CD4-positive, alpha-beta T cell (primary cell): ENCODE results near the gene ORAI2. TPM values are rescaled to one million over a fixed set of nuclear protein-coding genes. Genes with fewer than 3 reads are reported as not detected.

Source experiments
- ATAC-seq: fragments of 200-7000 bp; cut with Tn5 transposase; one replicate; pipeline ENCODE4 v1.10.0; 2022; ENCODE audit warnings: mild to moderate bottlenecking; ENCODE audit not compliant: poor library complexity
- CTCF ChIA-PET: fragments of 350-600 bp; sonication (Branson Sonifier 250); formaldehyde crosslinking; loops from one replicate; lab custom pipeline; 2021; ENCODE audit warnings: antibody characterized with exemption, inconsistent platforms; lab: Charles Lee
- POLR2A ChIA-PET: fragments of 350-600 bp; sonication (Branson Sonifier 250); formaldehyde crosslinking; loops from one replicate; lab custom pipeline; 2021; ENCODE audit warnings: antibody characterized with exemption, inconsistent platforms; lab: Charles Lee
- DNase-seq, 14 experiments: peaks; one replicate each; pipeline ENCODE4 v3.0.0-alpha.2; 2013 to 2020; ENCODE audit warnings: mixed read lengths in 2 of 14
- H3K27ac ChIP-seq, 2 donors: one replicate each; pipeline versions ENCODE4 v1.5.1 to v1.7.0; 2013; ENCODE audit warnings: low read length in 2 of 2, low read depth in 1 of 2, mild to moderate bottlenecking in 1 of 2
- H3K27me3 ChIP-seq, 2 experiments: 1 replicate in 1 of 2; 2 replicates in 1 of 2; pipeline versions ENCODE4 v1.6.1 to v1.7.0; 2013; ENCODE audit warnings: low read length in 2 of 2, control low read depth in 1 of 2, mild to moderate bottlenecking in 1 of 2, moderate library complexity in 1 of 2; ENCODE audit not compliant: insufficient read depth in 2 of 2, control insufficient read depth in 1 of 2
- H3K36me3 ChIP-seq: one replicate; pipeline ENCODE4 v1.6.1; 2013; ENCODE audit warnings: low read length, control low read depth; ENCODE audit not compliant: insufficient read depth
- H3K4me1 ChIP-seq: one replicate; pipeline ENCODE4 v1.6.1; 2013; ENCODE audit warnings: low read length, control low read depth; ENCODE audit not compliant: insufficient read depth
- H3K4me3 ChIP-seq: one replicate; pipeline ENCODE4 v1.5.1; 2013; ENCODE audit warnings: mild to moderate bottlenecking, low read length, moderate library complexity
- H3K9me3 ChIP-seq, 2 experiments: 1 replicate in 1 of 2; 2 replicates in 1 of 2; pipeline versions ENCODE4 v1.6.1 to v1.7.0; 2013; ENCODE audit warnings: low read length in 2 of 2, mild to moderate bottlenecking in 2 of 2, control low read depth in 1 of 2, moderate library complexity in 1 of 2; ENCODE audit not compliant: control insufficient read depth in 1 of 2, insufficient read depth in 1 of 2
- H3K27ac Mint-ChIP-seq: one replicate; pipeline ENCODE4 v1.8.0; 2020; ENCODE audit warnings: mixed read lengths
- H3K27me3 Mint-ChIP-seq: one replicate; pipeline ENCODE4 v1.8.0; 2021; ENCODE audit warnings: mixed read lengths
- H3K36me3 Mint-ChIP-seq: one replicate; pipeline ENCODE4 v1.8.0; 2021; ENCODE audit warnings: low read depth, mixed read lengths
- H3K4me1 Mint-ChIP-seq: one replicate; pipeline ENCODE4 v1.8.0; 2021; ENCODE audit warnings: low read depth, mixed read lengths
- H3K4me3 Mint-ChIP-seq: one replicate; pipeline ENCODE4 v1.8.0; 2020; ENCODE audit warnings: mild to moderate bottlenecking, mixed read lengths
- H3K9me3 Mint-ChIP-seq: one replicate; pipeline ENCODE4 v1.8.0; 2020; ENCODE audit warnings: mixed read lengths
- intact Hi-C, 2 experiments: fragments of 100-400 bp; cut with DNase I in 1 of 2; cut with micrococcal nuclease in 1 of 2; formaldehyde crosslinking; loops; one replicate each; pipeline versions ENCODE4 v1.15.1 to v1.9.0; 2023 to 2025; cut with DNase I, micrococcal nuclease
- total RNA-seq, 174 experiments: library from RNA in 2 of 174; stranded (reverse) in 2 of 174; gene quantifications; one replicate each; pipeline ENCODE4 v1.2.3 and lab custom pipeline; 2021 to 2026
- TF ChIP-seq, protein P1 (sequence below): fragments of 200-600 bp; IDR thresholded peaks from one replicate; pipeline ENCODE4 v1.8.0; 2022; ENCODE audit warnings: antibody characterized with exemption, mild to moderate bottlenecking

Gene ORAI2
- total RNA-seq, 2 experiments from 2014 or later, result 12.3 to 16.5 TPM

GRCh38 chr7:102390697-102391484, 42.5 kb upstream of the ORAI2 start:
- H3K9me3 Mint-ChIP-seq, result no peaks in the 10 kb centered on the region
- Histone ChIP-seq H3K4me3 (no peak overlapping the region), H3K36me3 (peaks cover 9% of the 10 kb centered on the region), H3K27ac (no peak overlapping the region), H3K9me3 (no peaks in the 10 kb centered on the region), H3K4me1 (peaks cover 10% of the 10 kb centered on the region), H3K27me3 (no peaks in the 10 kb centered on the region)
- TF ChIP-seq, protein P1, sequence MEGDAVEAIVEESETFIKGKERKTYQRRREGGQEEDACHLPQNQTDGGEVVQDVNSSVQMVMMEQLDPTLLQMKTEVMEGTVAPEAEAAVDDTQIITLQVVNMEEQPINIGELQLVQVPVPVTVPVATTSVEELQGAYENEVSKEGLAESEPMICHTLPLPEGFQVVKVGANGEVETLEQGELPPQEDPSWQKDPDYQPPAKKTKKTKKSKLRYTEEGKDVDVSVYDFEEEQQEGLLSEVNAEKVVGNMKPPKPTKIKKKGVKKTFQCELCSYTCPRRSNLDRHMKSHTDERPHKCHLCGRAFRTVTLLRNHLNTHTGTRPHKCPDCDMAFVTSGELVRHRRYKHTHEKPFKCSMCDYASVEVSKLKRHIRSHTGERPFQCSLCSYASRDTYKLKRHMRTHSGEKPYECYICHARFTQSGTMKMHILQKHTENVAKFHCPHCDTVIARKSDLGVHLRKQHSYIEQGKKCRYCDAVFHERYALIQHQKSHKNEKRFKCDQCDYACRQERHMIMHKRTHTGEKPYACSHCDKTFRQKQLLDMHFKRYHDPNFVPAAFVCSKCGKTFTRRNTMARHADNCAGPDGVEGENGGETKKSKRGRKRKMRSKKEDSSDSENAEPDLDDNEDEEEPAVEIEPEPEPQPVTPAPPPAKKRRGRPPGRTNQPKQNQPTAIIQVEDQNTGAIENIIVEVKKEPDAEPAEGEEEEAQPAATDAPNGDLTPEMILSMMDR, result peak; percentile 86
- no peak overlapping the region for H3K27ac Mint-ChIP-seq
- ChIA-PET CTCF (interaction anchor here (1.0 kb wide), 2 partner anchors 60 to 112 kb away, joined by 3 to 5 read pairs; no protein-coding TSS in a partner anchor), POLR2A (interaction anchor here (0.9 kb wide), 1 partner anchor 35 kb away, joined by 3 read pairs; no protein-coding TSS in a partner anchor)
- H3K27me3 Mint-ChIP-seq, result no peaks in the 10 kb centered on the region
- peak; percentile 64 for ATAC-seq
- DNase-seq, result peak; percentile 55 to 82 (median 60)
- H3K36me3 Mint-ChIP-seq, result peaks cover 20% of the 10 kb centered on the region
- peaks cover 6% of the 10 kb centered on the region for H3K4me1 Mint-ChIP-seq
- H3K4me3 Mint-ChIP-seq, result no peak overlapping the region
- intact Hi-C loops, result loop anchor here (1.0 to 5.0 kb wide), 3 partner anchors 112 to 849 kb away; no protein-coding TSS in a partner anchor

DNA sequence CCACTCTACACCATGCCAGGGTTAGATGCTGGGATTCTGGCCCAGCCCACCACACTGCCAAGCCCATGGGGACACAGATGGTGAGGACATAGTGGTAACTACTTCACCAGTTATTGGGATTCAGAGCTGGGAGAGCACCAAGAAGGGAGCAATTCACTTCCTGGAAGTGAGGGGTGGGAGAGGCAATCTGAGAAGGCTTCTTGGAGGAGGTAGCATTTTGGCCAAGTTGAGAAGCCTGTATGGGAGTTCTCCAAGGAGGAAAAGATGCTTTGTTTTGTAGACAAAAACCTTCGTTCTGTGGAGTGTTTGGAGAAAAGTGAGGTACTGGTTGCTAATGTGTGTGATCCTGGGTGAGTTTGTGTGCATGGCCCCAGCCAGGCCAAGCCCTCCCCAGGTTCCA, 41.0 kb upstream of the ORAI2 start:
- H3K9me3 Mint-ChIP-seq, result no peaks in the 10 kb centered on the region
- H3K36me3 Mint-ChIP-seq, result peaks cover 28% of the 10 kb centered on the region
- ChIA-PET POLR2A (interaction anchor here (0.5 to 0.6 kb wide), 2 partner anchors 8 to 72 kb away, joined by 3 read pairs; no protein-coding TSS in a partner anchor), CTCF (interaction anchor here (0.9 kb wide), 1 partner anchor 13 kb away, joined by 4 read pairs; no protein-coding TSS in a partner anchor)
- Histone ChIP-seq H3K9me3 (no peaks in the 10 kb centered on the region), H3K36me3 (peaks cover 9% of the 10 kb centered on the region), H3K4me3 (no peak overlapping the region), H3K27ac (no peak overlapping the region), H3K4me1 (peaks cover 20% of the 10 kb centered on the region), H3K27me3 (no peaks in the 10 kb centered on the region)
- H3K4me1 Mint-ChIP-seq, result peaks cover 18% of the 10 kb centered on the region
- ATAC-seq, result no peak
- intact Hi-C loops, result loop anchor here in 1 of 2 experiments (5.0 kb wide), 1 partner anchor 850 kb away; no protein-coding TSS in a partner anchor
- H3K4me3 Mint-ChIP-seq, result no peak overlapping the region
- no peak overlapping the region for H3K27ac Mint-ChIP-seq
- DNase-seq, result no peak
- no peaks in the 10 kb centered on the region for H3K27me3 Mint-ChIP-seq
- TF ChIP-seq, protein P1, result no peak

DNA sequence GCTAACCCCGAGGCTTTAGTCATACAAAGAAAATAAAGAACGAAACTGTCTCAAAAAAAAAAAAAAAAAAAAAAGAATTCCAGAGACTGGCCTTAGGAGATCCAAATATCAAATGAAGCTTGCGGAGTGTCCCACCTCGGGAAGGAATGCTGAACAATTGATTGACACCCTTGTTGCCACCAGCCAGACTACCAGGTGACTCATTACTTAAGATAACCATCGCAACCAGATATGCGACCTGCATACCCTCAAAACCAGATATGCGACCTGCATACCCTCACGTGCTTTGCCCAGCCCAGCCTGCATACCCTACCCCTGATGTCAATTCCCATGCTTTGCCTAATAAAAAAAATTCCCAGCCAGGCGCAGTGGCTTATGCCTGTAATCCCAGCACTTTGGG, 39.9 kb upstream of the ORAI2 start:
- Histone ChIP-seq H3K9me3 (no peaks in the 10 kb centered on the region), H3K27me3 (no peaks in the 10 kb centered on the region), H3K27ac (no peak overlapping the region), H3K4me1 (peaks cover 25% of the 10 kb centered on the region), H3K36me3 (peaks cover 9% of the 10 kb centered on the region), H3K4me3 (no peak overlapping the region)
- Mint-ChIP-seq H3K27me3 (no peaks in the 10 kb centered on the region), H3K4me1 (peaks cover 20% of the 10 kb centered on the region), H3K9me3 (no peaks in the 10 kb centered on the region), H3K27ac (peak overlapping the region; percentile 20), H3K4me3 (no peak overlapping the region), H3K36me3 (peaks cover 26% of the 10 kb centered on the region)
- POLR2A ChIA-PET, result interaction anchor here (0.6 kb wide), 1 partner anchor 106 kb away, joined by 3 read pairs; no protein-coding TSS in a partner anchor
- CTCF ChIA-PET, result interaction anchor here (0.8 kb wide), 1 partner anchor 114 kb away, joined by 5 read pairs; no protein-coding TSS in a partner anchor
- DNase-seq (no peak), ATAC-seq (no peak)
- intact Hi-C loops, result loop anchor here in 1 of 2 experiments (5.0 kb wide), 1 partner anchor 851 kb away; no protein-coding TSS in a partner anchor
- TF ChIP-seq, protein P1, result no peak
